ENCODE results near the gene A4GNT.
"Not testable (repeated sequence)": the region's sequence is repeated elsewhere in the genome, so short reads cannot be mapped to it uniquely, and the experiment has no call there.

Gene A4GNT

GRCh38 chr3:138093721-138094120 is 38.5 kb downstream of the A4GNT start:
- H3K9me2 ChIP-seq (replicated peaks; ENCODE audit: low read depth, low read length), result no peaks in the 10 kb centered on the region
- H3K36me3 ChIP-seq (ENCODE audit: insufficient read depth, low read length), result peaks cover 8% of the 10 kb centered on the region; the same call in 1 of the 2 replicates
- H3F3A ChIP-seq (ENCODE audit: low read depth), result no peaks in the 10 kb centered on the region
- H3K9me3 ChIP-seq (ENCODE audit: insufficient read depth, low read depth, low read length), result no peaks in the 10 kb centered on the region
- TF ChIP-seq CTCF (conservative IDR thresholded peaks at IDR 0.05; ENCODE audit: low read length) (no peak), EZH2phosphoT487 (IDR thresholded peaks at IDR 0.05; ENCODE audit: borderline replicate concordance) (no peak)
- H2AFZ ChIP-seq (ENCODE audit: low read length), result no peak overlapping the region
- H3K4me3 ChIP-seq (ENCODE audit: low read length, poor library complexity, severe bottlenecking), result no peak overlapping the region
- H4K20me1 ChIP-seq (ENCODE audit: insufficient read depth, low read length, poor library complexity, severe bottlenecking), result no peaks in the 10 kb centered on the region
- no peak overlapping the region for H3K9ac ChIP-seq (ENCODE audit: low read depth, low read length, poor library complexity, severe bottlenecking)
- H3K4me2 ChIP-seq (ENCODE audit: low read depth, low read length, poor library complexity, severe bottlenecking), result no peak overlapping the region
- H3K27me3 ChIP-seq (ENCODE audit: insufficient read depth, low read length, poor library complexity, severe bottlenecking), result no peaks in the 10 kb centered on the region
- H3K79me2 ChIP-seq (ENCODE audit: insufficient read depth, low read length), result no peaks in the 10 kb centered on the region
- H3K4me1 ChIP-seq (ENCODE audit: insufficient read depth, low read length, poor library complexity, severe bottlenecking), result no peaks in the 10 kb centered on the region

- Histone ChIP-seq H3K9ac (ENCODE audit: low read depth, low read length, poor library complexity, severe bottlenecking) (no peak overlapping the region), H3K36me3 (ENCODE audit: insufficient read depth, low read length) (peaks cover 8% of the 10 kb centered on the region; the same call in 1 of the 2 replicates), H3K4me2 (ENCODE audit: low read depth, low read length, poor library complexity, severe bottlenecking) (no peak overlapping the region), H3K4me1 (ENCODE audit: insufficient read depth, low read length, poor library complexity, severe bottlenecking) (no peaks in the 10 kb centered on the region), H3K9me3 (ENCODE audit: insufficient read depth, low read depth, low read length) (no peaks in the 10 kb centered on the region), H3K4me3 (ENCODE audit: low read length, poor library complexity, severe bottlenecking) (no peak overlapping the region), H3K27me3 (ENCODE audit: insufficient read depth, low read length, poor library complexity, severe bottlenecking) (no peaks in the 10 kb centered on the region), H2AFZ (ENCODE audit: low read length) (no peak overlapping the region), H3F3A (ENCODE audit: low read depth) (no peaks in the 10 kb centered on the region), H4K20me1 (ENCODE audit: insufficient read depth, low read length, poor library complexity, severe bottlenecking) (no peaks in the 10 kb centered on the region), H3K79me2 (ENCODE audit: insufficient read depth, low read length) (no peaks in the 10 kb centered on the region), H3K9me2 (replicated peaks; ENCODE audit: low read depth, low read length) (no peaks in the 10 kb centered on the region)
- no peak for TF ChIP-seq EZH2phosphoT487 (IDR thresholded peaks at IDR 0.05; ENCODE audit: borderline replicate concordance)
- TF ChIP-seq CTCF (conservative IDR thresholded peaks at IDR 0.05; ENCODE audit: low read length), result no peak
These were observed 40.2 kb downstream of the A4GNT start for GRCh38 chr3:138092023-138092422.

- Histone ChIP-seq H3K36me3 (ENCODE audit: insufficient read depth, low read length) (peaks cover 8% of the 10 kb centered on the region; the same call in 1 of the 2 replicates), H3K4me2 (ENCODE audit: low read depth, low read length, poor library complexity, severe bottlenecking) (no peak overlapping the region), H3K9me2 (replicated peaks; ENCODE audit: low read depth, low read length) (no peaks in the 10 kb centered on the region), H3K4me1 (ENCODE audit: insufficient read depth, low read length, poor library complexity, severe bottlenecking) (peaks cover 2% of the 10 kb centered on the region), H3K79me2 (ENCODE audit: insufficient read depth, low read length) (no peaks in the 10 kb centered on the region), H2AFZ (ENCODE audit: low read length) (no peak overlapping the region), H3K27me3 (ENCODE audit: insufficient read depth, low read length, poor library complexity, severe bottlenecking) (no peaks in the 10 kb centered on the region), H3K9ac (ENCODE audit: low read depth, low read length, poor library complexity, severe bottlenecking) (no peak overlapping the region), H4K20me1 (ENCODE audit: insufficient read depth, low read length, poor library complexity, severe bottlenecking) (no peaks in the 10 kb centered on the region), H3F3A (ENCODE audit: low read depth) (no peaks in the 10 kb centered on the region), H3K4me3 (ENCODE audit: low read length, poor library complexity, severe bottlenecking) (no peak overlapping the region), H3K9me3 (ENCODE audit: insufficient read depth, low read depth, low read length) (no peaks in the 10 kb centered on the region)
- TF ChIP-seq CTCF (conservative IDR thresholded peaks at IDR 0.05; ENCODE audit: low read length) (no peak), EZH2phosphoT487 (IDR thresholded peaks at IDR 0.05; ENCODE audit: borderline replicate concordance) (no peak)
These were observed 43.1 kb downstream of the A4GNT start for GRCh38 chr3:138089091-138089490.

- H4K20me1 ChIP-seq (ENCODE audit: insufficient read depth, low read length, poor library complexity, severe bottlenecking); H3K79me2 ChIP-seq (ENCODE audit: insufficient read depth, low read length); H3K27me3 ChIP-seq (ENCODE audit: insufficient read depth, low read length, poor library complexity, severe bottlenecking); H2AFZ ChIP-seq (ENCODE audit: low read length); H3K9me2 ChIP-seq (replicated peaks; ENCODE audit: low read depth, low read length); H3K4me3 ChIP-seq (ENCODE audit: low read length, poor library complexity, severe bottlenecking); H3K4me2 ChIP-seq (ENCODE audit: low read depth, low read length, poor library complexity, severe bottlenecking); H3K9me3 ChIP-seq (ENCODE audit: insufficient read depth, low read depth, low read length); H3K9ac ChIP-seq (ENCODE audit: low read depth, low read length, poor library complexity, severe bottlenecking); H3F3A ChIP-seq (ENCODE audit: low read depth); H3K36me3 ChIP-seq (ENCODE audit: insufficient read depth, low read length): not testable (repeated sequence)
- H3K4me1 ChIP-seq (ENCODE audit: insufficient read depth, low read length, poor library complexity, severe bottlenecking), result peaks cover 27% of the 10 kb centered on the region
These were observed 46.4 kb downstream of the A4GNT start for GRCh38 chr3:138085745-138086144.

Measured in Loucy (cell line).